ENCODE data around the gene WDR82. TPM values are rescaled to one million over a fixed set of nuclear protein-coding genes. Genes with fewer than 3 reads are reported as not detected.

Gene WDR82
- total and polyA plus RNA-seq, 2 experiments from 2014 or later: 25.2 to 71.8 TPM

DNA sequence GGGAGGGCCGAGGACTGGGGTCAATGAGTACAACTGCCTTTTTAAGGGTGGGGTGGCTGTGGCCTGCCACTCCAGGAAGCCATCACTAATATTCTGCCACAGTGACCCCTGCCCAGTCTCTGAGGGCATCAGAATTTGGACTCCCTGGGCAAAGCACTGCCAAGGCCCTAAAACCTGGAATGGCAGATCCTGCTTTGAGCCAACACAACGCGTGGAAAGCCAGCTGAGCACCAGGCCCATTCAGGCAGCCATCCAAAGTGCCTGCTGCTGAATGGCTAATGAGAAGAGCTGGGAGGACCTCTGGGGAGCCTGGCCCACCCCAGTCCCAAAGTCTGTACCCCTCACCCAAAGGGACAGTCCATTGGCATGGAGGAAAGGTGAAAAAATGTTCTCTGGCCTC is 44.5 kb downstream of the WDR82 start:
- DNase-seq (ENCODE audit: low spot score): no peak
- Histone ChIP-seq H3K36me3 (ENCODE audit: insufficient read depth) (peaks cover 3% of the 10 kb centered on the region; the same call in 1 of the 2 replicates), H3K79me2 (replicated peaks; ENCODE audit: insufficient read depth) (peaks cover 21% of the 10 kb centered on the region), H3K9me2 (ENCODE audit: insufficient read depth) (no peaks in the 10 kb centered on the region), H3F3A (replicated peaks; ENCODE audit: low read depth) (peaks cover 10% of the 10 kb centered on the region; the same call in 1 of the 2 replicates), H3K27ac (ENCODE audit: low read depth) (no peak overlapping the region), H3K27me3 (ENCODE audit: insufficient read depth) (no peaks in the 10 kb centered on the region), H3K4me1 (ENCODE audit: insufficient read depth) (peaks cover 23% of the 10 kb centered on the region), H3K4me3 (no peak overlapping the region), H3K4me2 (no peak overlapping the region), H2AFZ (no peak overlapping the region), H4K20me1 (replicated peaks; ENCODE audit: insufficient read depth) (0 out of 2 replicates have a peak, but pooled peaks cover 5% of the 10 kb centered on the region)
- H3K36me3 Mint-ChIP-seq (ENCODE audit: low read depth): peaks cover 24% of the 10 kb centered on the region
- no peak for TF ChIP-seq NANOG (IDR thresholded peaks at IDR 0.05; ENCODE audit: borderline replicate concordance)
- TF ChIP-seq, protein P1, sequence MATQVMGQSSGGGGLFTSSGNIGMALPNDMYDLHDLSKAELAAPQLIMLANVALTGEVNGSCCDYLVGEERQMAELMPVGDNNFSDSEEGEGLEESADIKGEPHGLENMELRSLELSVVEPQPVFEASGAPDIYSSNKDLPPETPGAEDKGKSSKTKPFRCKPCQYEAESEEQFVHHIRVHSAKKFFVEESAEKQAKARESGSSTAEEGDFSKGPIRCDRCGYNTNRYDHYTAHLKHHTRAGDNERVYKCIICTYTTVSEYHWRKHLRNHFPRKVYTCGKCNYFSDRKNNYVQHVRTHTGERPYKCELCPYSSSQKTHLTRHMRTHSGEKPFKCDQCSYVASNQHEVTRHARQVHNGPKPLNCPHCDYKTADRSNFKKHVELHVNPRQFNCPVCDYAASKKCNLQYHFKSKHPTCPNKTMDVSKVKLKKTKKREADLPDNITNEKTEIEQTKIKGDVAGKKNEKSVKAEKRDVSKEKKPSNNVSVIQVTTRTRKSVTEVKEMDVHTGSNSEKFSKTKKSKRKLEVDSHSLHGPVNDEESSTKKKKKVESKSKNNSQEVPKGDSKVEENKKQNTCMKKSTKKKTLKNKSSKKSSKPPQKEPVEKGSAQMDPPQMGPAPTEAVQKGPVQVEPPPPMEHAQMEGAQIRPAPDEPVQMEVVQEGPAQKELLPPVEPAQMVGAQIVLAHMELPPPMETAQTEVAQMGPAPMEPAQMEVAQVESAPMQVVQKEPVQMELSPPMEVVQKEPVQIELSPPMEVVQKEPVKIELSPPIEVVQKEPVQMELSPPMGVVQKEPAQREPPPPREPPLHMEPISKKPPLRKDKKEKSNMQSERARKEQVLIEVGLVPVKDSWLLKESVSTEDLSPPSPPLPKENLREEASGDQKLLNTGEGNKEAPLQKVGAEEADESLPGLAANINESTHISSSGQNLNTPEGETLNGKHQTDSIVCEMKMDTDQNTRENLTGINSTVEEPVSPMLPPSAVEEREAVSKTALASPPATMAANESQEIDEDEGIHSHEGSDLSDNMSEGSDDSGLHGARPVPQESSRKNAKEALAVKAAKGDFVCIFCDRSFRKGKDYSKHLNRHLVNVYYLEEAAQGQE (IDR thresholded peaks at IDR 0.05; ENCODE audit: unreplicated experiment): no peak
- TF ChIP-seq CREB1 (CRISPR knock-in tag; IDR thresholded peaks at IDR 0.05; ENCODE audit: low read depth): no peak
- no peak for TF ChIP-seq EZH2 (IDR thresholded peaks at IDR 0.05; ENCODE audit: low read depth, unreplicated experiment)
- TF ChIP-seq, protein P2, sequence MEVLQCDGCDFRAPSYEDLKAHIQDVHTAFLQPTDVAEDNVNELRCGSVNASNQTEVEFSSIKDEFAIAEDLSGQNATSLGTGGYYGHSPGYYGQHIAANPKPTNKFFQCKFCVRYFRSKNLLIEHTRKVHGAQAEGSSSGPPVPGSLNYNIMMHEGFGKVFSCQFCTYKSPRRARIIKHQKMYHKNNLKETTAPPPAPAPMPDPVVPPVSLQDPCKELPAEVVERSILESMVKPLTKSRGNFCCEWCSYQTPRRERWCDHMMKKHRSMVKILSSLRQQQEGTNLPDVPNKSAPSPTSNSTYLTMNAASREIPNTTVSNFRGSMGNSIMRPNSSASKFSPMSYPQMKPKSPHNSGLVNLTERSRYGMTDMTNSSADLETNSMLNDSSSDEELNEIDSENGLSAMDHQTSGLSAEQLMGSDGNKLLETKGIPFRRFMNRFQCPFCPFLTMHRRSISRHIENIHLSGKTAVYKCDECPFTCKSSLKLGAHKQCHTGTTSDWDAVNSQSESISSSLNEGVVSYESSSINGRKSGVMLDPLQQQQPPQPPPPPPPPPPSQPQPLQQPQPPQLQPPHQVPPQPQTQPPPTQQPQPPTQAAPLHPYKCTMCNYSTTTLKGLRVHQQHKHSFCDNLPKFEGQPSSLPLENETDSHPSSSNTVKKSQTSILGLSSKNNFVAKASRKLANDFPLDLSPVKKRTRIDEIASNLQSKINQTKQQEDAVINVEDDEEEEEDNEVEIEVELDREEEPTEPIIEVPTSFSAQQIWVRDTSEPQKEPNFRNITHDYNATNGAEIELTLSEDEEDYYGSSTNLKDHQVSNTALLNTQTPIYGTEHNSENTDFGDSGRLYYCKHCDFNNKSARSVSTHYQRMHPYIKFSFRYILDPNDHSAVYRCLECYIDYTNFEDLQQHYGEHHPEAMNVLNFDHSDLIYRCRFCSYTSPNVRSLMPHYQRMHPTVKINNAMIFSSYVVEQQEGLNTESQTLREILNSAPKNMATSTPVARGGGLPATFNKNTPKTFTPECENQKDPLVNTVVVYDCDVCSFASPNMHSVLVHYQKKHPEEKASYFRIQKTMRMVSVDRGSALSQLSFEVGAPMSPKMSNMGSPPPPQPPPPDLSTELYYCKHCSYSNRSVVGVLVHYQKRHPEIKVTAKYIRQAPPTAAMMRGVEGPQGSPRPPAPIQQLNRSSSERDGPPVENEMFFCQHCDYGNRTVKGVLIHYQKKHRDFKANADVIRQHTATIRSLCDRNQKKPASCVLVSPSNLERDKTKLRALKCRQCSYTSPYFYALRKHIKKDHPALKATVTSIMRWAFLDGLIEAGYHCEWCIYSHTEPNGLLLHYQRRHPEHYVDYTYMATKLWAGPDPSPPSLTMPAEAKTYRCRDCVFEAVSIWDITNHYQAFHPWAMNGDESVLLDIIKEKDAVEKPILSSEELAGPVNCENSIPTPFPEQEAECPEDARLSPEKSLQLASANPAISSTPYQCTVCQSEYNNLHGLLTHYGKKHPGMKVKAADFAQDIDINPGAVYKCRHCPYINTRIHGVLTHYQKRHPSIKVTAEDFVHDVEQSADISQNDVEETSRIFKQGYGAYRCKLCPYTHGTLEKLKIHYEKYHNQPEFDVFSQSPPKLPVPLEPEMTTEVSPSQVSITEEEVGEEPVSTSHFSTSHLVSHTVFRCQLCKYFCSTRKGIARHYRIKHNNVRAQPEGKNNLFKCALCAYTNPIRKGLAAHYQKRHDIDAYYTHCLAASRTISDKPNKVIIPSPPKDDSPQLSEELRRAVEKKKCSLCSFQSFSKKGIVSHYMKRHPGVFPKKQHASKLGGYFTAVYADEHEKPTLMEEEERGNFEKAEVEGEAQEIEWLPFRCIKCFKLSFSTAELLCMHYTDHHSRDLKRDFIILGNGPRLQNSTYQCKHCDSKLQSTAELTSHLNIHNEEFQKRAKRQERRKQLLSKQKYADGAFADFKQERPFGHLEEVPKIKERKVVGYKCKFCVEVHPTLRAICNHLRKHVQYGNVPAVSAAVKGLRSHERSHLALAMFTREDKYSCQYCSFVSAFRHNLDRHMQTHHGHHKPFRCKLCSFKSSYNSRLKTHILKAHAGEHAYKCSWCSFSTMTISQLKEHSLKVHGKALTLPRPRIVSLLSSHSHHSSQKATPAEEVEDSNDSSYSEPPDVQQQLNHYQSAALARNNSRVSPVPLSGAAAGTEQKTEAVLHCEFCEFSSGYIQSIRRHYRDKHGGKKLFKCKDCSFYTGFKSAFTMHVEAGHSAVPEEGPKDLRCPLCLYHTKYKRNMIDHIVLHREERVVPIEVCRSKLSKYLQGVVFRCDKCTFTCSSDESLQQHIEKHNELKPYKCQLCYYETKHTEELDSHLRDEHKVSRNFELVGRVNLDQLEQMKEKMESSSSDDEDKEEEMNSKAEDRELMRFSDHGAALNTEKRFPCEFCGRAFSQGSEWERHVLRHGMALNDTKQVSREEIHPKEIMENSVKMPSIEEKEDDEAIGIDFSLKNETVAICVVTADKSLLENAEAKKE (CRISPR knock-in tag; IDR thresholded peaks at IDR 0.05): no peak
- TF ChIP-seq, protein P3, sequence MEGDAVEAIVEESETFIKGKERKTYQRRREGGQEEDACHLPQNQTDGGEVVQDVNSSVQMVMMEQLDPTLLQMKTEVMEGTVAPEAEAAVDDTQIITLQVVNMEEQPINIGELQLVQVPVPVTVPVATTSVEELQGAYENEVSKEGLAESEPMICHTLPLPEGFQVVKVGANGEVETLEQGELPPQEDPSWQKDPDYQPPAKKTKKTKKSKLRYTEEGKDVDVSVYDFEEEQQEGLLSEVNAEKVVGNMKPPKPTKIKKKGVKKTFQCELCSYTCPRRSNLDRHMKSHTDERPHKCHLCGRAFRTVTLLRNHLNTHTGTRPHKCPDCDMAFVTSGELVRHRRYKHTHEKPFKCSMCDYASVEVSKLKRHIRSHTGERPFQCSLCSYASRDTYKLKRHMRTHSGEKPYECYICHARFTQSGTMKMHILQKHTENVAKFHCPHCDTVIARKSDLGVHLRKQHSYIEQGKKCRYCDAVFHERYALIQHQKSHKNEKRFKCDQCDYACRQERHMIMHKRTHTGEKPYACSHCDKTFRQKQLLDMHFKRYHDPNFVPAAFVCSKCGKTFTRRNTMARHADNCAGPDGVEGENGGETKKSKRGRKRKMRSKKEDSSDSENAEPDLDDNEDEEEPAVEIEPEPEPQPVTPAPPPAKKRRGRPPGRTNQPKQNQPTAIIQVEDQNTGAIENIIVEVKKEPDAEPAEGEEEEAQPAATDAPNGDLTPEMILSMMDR (conservative IDR thresholded peaks at IDR 0.05; ENCODE audit: low read depth in 2 of 2): no peak
- TF ChIP-seq EZH2phosphoT487 (IDR thresholded peaks at IDR 0.05; ENCODE audit: unreplicated experiment): no peak
- TF ChIP-seq JUNB (IDR thresholded peaks at IDR 0.05; ENCODE audit: unreplicated experiment): no peak
- TF ChIP-seq STAT1 (IDR thresholded peaks at IDR 0.05; ENCODE audit: unreplicated experiment): no peak
- no peak for TF ChIP-seq ZNF331 (CRISPR knock-in tag; IDR thresholded peaks at IDR 0.05; ENCODE audit: low read depth)
- TF ChIP-seq ZNF114 (CRISPR knock-in tag; IDR thresholded peaks at IDR 0.05): no peak
- TF ChIP-seq, protein P4, sequence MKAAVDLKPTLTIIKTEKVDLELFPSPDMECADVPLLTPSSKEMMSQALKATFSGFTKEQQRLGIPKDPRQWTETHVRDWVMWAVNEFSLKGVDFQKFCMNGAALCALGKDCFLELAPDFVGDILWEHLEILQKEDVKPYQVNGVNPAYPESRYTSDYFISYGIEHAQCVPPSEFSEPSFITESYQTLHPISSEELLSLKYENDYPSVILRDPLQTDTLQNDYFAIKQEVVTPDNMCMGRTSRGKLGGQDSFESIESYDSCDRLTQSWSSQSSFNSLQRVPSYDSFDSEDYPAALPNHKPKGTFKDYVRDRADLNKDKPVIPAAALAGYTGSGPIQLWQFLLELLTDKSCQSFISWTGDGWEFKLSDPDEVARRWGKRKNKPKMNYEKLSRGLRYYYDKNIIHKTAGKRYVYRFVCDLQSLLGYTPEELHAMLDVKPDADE (IDR thresholded peaks at IDR 0.05): no peak
- no peak for TF ChIP-seq POLR2AphosphoS5 (IDR thresholded peaks at IDR 0.05; ENCODE audit: low read depth)
- no peaks in the 10 kb centered on the region for H3K9me3 Mint-ChIP-seq
- H3K4me3 Mint-ChIP-seq: no peak overlapping the region
- H3K27me3 Mint-ChIP-seq (ENCODE audit: insufficient read depth, low read depth, poor library complexity): peaks cover 10% of the 10 kb centered on the region
- H3K27ac Mint-ChIP-seq: peak overlapping the region; percentile 83
- no peak for ATAC-seq
- H3K4me1 Mint-ChIP-seq: peaks cover 36% of the 10 kb centered on the region

All from GM23338 (cell line).